Upper lobe of left lung (tissue), 4 donors: ENCODE data around the gene ZNF326.
"Not testable (repeated sequence)": the region's sequence is repeated elsewhere in the genome, so short reads cannot be mapped to it uniquely, and the experiment has no call there.

Experiments
- EP300 ChIP-seq, 4 donors: sonication (generic); formaldehyde crosslinking; IDR thresholded peaks; one replicate each; pipeline ENCODE4 v1.5.1; 2017; ENCODE audit warnings: antibody characterized with exemption in 4 of 4, control low read depth in 2 of 4
- POLR2AphosphoS5 ChIP-seq, 2 donors: sonication (generic); formaldehyde crosslinking; IDR thresholded peaks; one replicate each; pipeline ENCODE4 v1.5.1; 2017; ENCODE audit warnings: antibody characterized with exemption in 2 of 2
- TF ChIP-seq, protein P1 (sequence below), 6 experiments: fragments of 450-650 bp in 4 of 6; fragments of 200-600 bp in 2 of 6; sonication (generic) in 2 of 6; IDR thresholded peaks; one replicate each; pipeline ENCODE4 v1.5.1; 2016 to 2019; ENCODE audit warnings: antibody characterized with exemption in 6 of 6

DNA sequence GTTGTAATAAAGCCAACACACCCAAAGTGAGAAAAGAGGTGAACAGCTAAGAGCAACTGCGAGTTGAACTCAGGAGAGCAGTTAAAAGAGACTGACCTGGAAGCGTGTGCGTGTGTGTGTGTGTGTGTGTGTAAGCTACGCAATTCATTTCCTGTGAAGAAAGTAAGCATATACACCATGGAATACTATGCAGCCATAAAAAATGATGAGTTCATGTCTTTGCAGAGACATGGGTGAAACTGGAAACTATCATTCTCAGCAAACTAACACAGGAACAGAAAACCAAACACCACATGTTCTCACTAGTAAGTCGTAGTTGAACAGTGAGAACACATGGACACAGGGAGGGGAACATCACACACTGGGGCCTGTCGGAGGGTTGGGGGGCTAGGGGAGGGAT is 69.2 kb downstream of the ZNF326 start:
- TF ChIP-seq, protein P1, sequence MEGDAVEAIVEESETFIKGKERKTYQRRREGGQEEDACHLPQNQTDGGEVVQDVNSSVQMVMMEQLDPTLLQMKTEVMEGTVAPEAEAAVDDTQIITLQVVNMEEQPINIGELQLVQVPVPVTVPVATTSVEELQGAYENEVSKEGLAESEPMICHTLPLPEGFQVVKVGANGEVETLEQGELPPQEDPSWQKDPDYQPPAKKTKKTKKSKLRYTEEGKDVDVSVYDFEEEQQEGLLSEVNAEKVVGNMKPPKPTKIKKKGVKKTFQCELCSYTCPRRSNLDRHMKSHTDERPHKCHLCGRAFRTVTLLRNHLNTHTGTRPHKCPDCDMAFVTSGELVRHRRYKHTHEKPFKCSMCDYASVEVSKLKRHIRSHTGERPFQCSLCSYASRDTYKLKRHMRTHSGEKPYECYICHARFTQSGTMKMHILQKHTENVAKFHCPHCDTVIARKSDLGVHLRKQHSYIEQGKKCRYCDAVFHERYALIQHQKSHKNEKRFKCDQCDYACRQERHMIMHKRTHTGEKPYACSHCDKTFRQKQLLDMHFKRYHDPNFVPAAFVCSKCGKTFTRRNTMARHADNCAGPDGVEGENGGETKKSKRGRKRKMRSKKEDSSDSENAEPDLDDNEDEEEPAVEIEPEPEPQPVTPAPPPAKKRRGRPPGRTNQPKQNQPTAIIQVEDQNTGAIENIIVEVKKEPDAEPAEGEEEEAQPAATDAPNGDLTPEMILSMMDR (IDR thresholded peaks at IDR 0.05): not testable (repeated sequence)
- not testable (repeated sequence) for TF ChIP-seq POLR2AphosphoS5, EP300 (IDR thresholded peaks at IDR 0.05)
